Ovary (tissue), 9 donors: Measurements from ENCODE around the gene SLIT1. TPM values are rescaled to one million over a fixed set of nuclear protein-coding genes. Genes with fewer than 3 reads are reported as not detected.

Experiments
- DNase-seq, 5 donors: peaks; one replicate each; pipeline ENCODE4 v3.0.0-alpha.2; 2019 to 2020
- H3K27ac ChIP-seq, 2 donors: fragments of 200-600 bp; one replicate each; pipeline versions ENCODE4 v1.5.1 to v1.8.0; 2019 to 2022
- H3K27me3 ChIP-seq: fragments of 200-600 bp; one replicate; pipeline ENCODE4 v1.8.0; 2022
- H3K36me3 ChIP-seq: fragments of 200-600 bp; sonication (generic); one replicate; pipeline ENCODE4 v1.5.1; 2019
- H3K4me1 ChIP-seq: one replicate; pipeline ENCODE4 v1.8.1; 2013; ENCODE audit warnings: mild to moderate bottlenecking, moderate library complexity; ENCODE audit not compliant: insufficient read depth
- H3K4me3 ChIP-seq: fragments of 200-600 bp; sonication (generic); one replicate; pipeline ENCODE4 v1.5.1; 2017
- H3K9me3 ChIP-seq, 2 donors: fragments of 200-600 bp in 1 of 2; sonication (generic) in 1 of 2; one replicate each; pipeline versions ENCODE4 v1.5.1 to v1.8.1; 2013 to 2019; ENCODE audit warnings: mild to moderate bottlenecking in 1 of 2, moderate library complexity in 1 of 2
- EP300 ChIP-seq: sonication (generic); formaldehyde crosslinking; IDR thresholded peaks from one replicate; pipeline ENCODE4 v1.6.1; 2017; ENCODE audit warnings: antibody characterized with exemption
- POLR2A ChIP-seq: fragments of 450-650 bp; IDR thresholded peaks from one replicate; pipeline ENCODE4 v1.6.1; 2017; ENCODE audit warnings: antibody characterized with exemption, mild to moderate bottlenecking, moderate library complexity
- WGBS, 3 donors: extraction: QIAGEN DNeasy Blood & Tissue Kit in 1 of 3; methylation state at CpG; one replicate each; pipeline versions ENCODE4 v1.1.5 to v1.1.7; 2013 to 2017; 5-methylcytosine and 5-hydroxymethylcytosine counted together
- intact Hi-C, 4 donors: fragments of 100-400 bp; cut with DNase I; formaldehyde crosslinking; loops; one replicate each; pipeline versions ENCODE4 v1.11.0 to v1.15.1; 2022 to 2023
- polyA plus RNA-seq, 2 donors: library from polyadenylated mRNA; stranded (reverse); fragments of 200-250 nt in 1 of 2; fragments of 350-450 nt in 1 of 2; fragmentation: Illumina TruSeq in 1 of 2; extraction: RNeasy Lipid Tissue Mini Kit (QIAGEN cat#74804) in 1 of 2; gene quantifications; one replicate each; pipeline ENCODE4 v1.2.3, GENCODE V29; 2013 to 2014
- total RNA-seq, 7 donors: library from RNA; depleted of rRNA in 2 of 7; stranded (reverse); fragments of >200 nt in 2 of 7; fragmentation: NEBNext Ultra II Directional in 3 of 7; extraction: Animal tissue kit (Norgen Biotek cat#: 25700) in 3 of 7; gene quantifications; one replicate each; pipeline versions ENCODE4 v1.1.0 to v1.2.4, GENCODE V29; 2016 to 2023
- TF ChIP-seq, protein P1 (sequence below), 3 donors: fragments of 450-650 bp in 2 of 3; fragments of 200-600 bp in 1 of 3; IDR thresholded peaks; one replicate each; pipeline versions ENCODE4 v1.5.1 to v1.8.0; 2016 to 2022; ENCODE audit warnings: antibody characterized with exemption in 3 of 3, mild to moderate bottlenecking in 1 of 3
- donor health status: DM: no; HTN: no; CAD: no; lungs with moderate emphysema.
- donor health status: DM: no; HTN: no; CAD: no.
- donor health status: Bipolar disorder and iron deficiency.
- donor health status: DM: yes; HTN: yes; CAD: no.
- donor health status: DM: no; HTN: no; CAD: no.
- donor health status: DM: yes; HTN: yes; CAD: no.

Gene SLIT1
- total and polyA plus RNA-seq, 9 donors = under 0.01 to 0.62 (median 0.25) TPM

- 65 to 89% (median 87%) methylated on average over 2 of the region's 2 CpGs for WGBS, 3 donors
- Histone ChIP-seq H3K9me3 (no peaks in the 10 kb centered on the region), H3K36me3 (no peaks in the 10 kb centered on the region), H3K27me3 (no peaks in the 10 kb centered on the region), H3K4me3 (no peak overlapping the region), H3K4me1 (no peaks in the 10 kb centered on the region), H3K27ac (no peak overlapping the region)
- TF ChIP-seq, protein P1, sequence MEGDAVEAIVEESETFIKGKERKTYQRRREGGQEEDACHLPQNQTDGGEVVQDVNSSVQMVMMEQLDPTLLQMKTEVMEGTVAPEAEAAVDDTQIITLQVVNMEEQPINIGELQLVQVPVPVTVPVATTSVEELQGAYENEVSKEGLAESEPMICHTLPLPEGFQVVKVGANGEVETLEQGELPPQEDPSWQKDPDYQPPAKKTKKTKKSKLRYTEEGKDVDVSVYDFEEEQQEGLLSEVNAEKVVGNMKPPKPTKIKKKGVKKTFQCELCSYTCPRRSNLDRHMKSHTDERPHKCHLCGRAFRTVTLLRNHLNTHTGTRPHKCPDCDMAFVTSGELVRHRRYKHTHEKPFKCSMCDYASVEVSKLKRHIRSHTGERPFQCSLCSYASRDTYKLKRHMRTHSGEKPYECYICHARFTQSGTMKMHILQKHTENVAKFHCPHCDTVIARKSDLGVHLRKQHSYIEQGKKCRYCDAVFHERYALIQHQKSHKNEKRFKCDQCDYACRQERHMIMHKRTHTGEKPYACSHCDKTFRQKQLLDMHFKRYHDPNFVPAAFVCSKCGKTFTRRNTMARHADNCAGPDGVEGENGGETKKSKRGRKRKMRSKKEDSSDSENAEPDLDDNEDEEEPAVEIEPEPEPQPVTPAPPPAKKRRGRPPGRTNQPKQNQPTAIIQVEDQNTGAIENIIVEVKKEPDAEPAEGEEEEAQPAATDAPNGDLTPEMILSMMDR (IDR thresholded peaks at IDR 0.05) = no peak
- no peak for TF ChIP-seq EP300
- TF ChIP-seq POLR2A = no peak
- DNase-seq = no peak
- intact Hi-C loops = no loop called here
Observed at GRCh38 chr10:97168645-97169044, 17.1 kb downstream of the SLIT1 start.

GRCh38 chr10:97165499-97165898 lies 20.3 kb downstream of the SLIT1 start:
- Histone ChIP-seq H3K4me3 (no peak overlapping the region), H3K36me3 (no peaks in the 10 kb centered on the region), H3K27me3 (no peaks in the 10 kb centered on the region), H3K4me1 (no peaks in the 10 kb centered on the region), H3K9me3 (no peaks in the 10 kb centered on the region), H3K27ac (no peak overlapping the region)
- no peak for DNase-seq
- intact Hi-C loops = no loop called here
- TF ChIP-seq EP300 (no peak), POLR2A (no peak)
- TF ChIP-seq, protein P1 (IDR thresholded peaks at IDR 0.05) = no peak
- WGBS, 3 donors = 81 to 87% (median 82%) methylated on average over 8 of the region's 8 CpGs

DNA sequence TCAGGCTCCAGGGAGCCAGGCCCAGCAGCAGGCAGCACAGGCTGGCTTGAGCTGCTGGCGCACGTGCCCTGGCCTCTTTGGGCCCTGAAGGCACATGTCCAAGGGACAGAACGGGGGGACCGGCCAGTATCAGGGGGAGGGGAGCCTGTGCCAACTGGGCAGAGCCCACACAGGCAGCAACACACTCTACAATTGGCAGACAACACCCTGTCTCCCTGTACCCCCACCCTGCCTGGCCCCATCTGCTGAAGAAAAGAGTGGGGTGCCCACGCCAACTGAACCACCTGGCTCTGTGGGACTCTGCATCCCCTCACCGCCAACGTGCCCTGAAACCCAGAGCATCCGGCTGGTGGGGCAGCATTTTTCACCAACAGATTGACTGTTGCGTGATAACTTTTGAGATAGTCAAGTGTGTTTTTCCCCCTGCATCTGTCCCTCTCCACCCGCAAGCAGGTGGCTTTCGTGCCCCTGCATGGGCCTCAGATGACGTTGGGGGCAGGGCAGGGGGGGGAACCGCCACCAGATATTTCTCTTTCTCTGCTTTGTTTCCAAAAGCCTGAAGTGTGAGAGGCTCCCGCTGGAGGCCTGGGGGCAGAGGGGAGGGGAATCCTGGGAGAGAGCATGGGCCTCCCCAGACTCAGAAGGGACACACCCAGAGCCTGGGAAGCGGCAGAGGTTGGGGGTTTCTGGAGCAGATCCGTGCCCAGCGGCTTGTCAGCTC lies 21.8 kb downstream of the SLIT1 start:
- DNase-seq = no peak
- no peak overlapping the region for H3K4me3 ChIP-seq
- TF ChIP-seq POLR2A (no peak), EP300 (no peak)
- TF ChIP-seq, protein P1 (IDR thresholded peaks at IDR 0.05) = no peak
- no peaks in the 10 kb centered on the region for H3K36me3 ChIP-seq
- no peaks in the 10 kb centered on the region for H3K27me3 ChIP-seq
- no peak overlapping the region for H3K27ac ChIP-seq
- H3K4me1 ChIP-seq = no peaks in the 10 kb centered on the region
- intact Hi-C loops = no loop called here
- 75 to 78% (median 77%) methylated on average over 14 to 17 of the region's 17 CpGs for WGBS, 3 donors
- H3K9me3 ChIP-seq = no peaks in the 10 kb centered on the region

DNA sequence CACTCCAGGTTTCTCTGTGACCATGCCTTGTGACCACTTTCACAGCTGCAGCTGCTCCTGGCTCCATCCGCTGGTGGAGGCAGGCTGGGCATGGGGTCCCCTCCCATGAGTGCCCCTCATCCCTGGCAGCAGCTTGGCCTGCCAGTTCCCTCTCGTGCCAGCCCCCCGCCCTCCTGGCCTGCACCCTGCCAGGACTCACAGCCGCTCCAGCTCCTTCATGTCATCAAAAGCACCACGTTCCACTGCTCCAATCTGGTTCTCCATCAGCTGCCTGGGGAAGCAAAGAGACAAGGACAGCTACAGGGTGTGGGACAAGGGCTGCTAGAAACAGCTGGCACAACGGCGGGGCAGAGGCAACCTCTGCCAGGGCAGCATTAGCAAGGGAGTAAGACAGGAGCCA lies 22.6 kb downstream of the SLIT1 start:
- WGBS, 3 donors = 89 to 97% (median 90%) methylated on average over 6 to 7 of the region's 7 CpGs
- TF ChIP-seq POLR2A (no peak), EP300 (no peak)
- TF ChIP-seq, protein P1 (IDR thresholded peaks at IDR 0.05) = no peak
- Histone ChIP-seq H3K27ac (no peak overlapping the region), H3K4me1 (no peaks in the 10 kb centered on the region), H3K4me3 (no peak overlapping the region), H3K36me3 (no peaks in the 10 kb centered on the region), H3K27me3 (no peaks in the 10 kb centered on the region), H3K9me3 (no peaks in the 10 kb centered on the region)
- no peak for DNase-seq
- intact Hi-C loops = no loop called here
